ENCODE data around the gene EVPLL. TPM values are rescaled to one million over a fixed set of nuclear protein-coding genes. Genes with fewer than 3 reads are reported as not detected.

EVPLL gene
- total and polyA plus RNA-seq, 9 of the 15 experiments (the other 6 are each of a cell fraction or from before 2014, with no cell fraction given) = not detected

DNA sequence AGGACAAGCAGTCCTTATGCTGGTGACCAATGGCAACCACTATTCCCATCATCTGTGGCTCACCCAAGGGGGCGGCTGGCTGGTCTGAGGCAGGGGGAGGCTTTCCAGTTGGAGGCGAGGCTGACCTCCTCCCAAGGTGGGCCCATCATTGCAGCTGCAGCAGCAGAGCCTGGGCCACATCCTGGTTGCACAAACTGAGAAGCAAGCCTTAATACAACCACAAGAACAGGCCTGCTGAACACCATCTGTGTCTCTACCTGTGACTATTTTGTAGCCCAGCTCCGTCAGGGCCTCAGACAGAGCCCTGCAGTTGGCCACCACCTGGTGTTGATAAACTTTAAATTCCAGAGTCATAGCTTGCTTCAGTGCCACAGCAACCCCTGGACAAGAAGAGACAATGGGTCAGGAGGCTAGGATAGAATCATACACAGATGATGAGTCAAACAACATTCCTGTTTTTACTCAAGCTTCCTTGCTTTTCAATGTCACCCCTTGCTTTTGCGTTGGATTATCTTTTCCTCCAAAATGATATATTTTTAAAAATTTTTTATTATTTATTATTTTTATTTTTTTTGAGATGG lies 44.6 kb upstream of the EVPLL start:
- no TSS peak for BruUV-seq (replicated peaks)
- Histone ChIP-seq H3K4me2 (ENCODE audit: insufficient read depth, low read length) (no peak overlapping the region), H3K36me3 (ENCODE audit: control insufficient read depth, insufficient read depth, low read length) (peaks cover 56% of the 10 kb centered on the region; the same call in 2 of the 3 replicates), H3K9me3 (replicated peaks; ENCODE audit: control insufficient read depth, insufficient read depth, low read depth, low read length) (no peaks in the 10 kb centered on the region), H3K4me3 (no peak overlapping the region), H2AFZ (ENCODE audit: low read depth, low read length) (no peak overlapping the region), H4K20me1 (replicated peaks; ENCODE audit: control insufficient read depth, insufficient read depth, low read length) (no peaks in the 10 kb centered on the region), H3K9me1 (ENCODE audit: control insufficient read depth, insufficient read depth, low read length) (no peaks in the 10 kb centered on the region), H3K27me3 (ENCODE audit: control insufficient read depth in 2 of 2, insufficient read depth in 2 of 2, low read length in 2 of 2) (no peaks in the 10 kb centered on the region), H3K79me2 (ENCODE audit: control insufficient read depth, insufficient read depth, low read length) (no peaks in the 10 kb centered on the region), H3K4me1 (replicated peaks in 1 of 2; ENCODE audit: control insufficient read depth in 2 of 2, insufficient read depth in 2 of 2, low read length in 2 of 2) (no peaks in the 10 kb centered on the region), H3K27ac (ENCODE audit: extremely low read depth, low read depth, low read length) (no peak overlapping the region), H3K9ac (ENCODE audit: insufficient read depth in 1 of 2, low read depth in 2 of 2, low read length in 2 of 2) (no peak overlapping the region; a peak in 1 of 4 replicates)
- DNase-seq (ENCODE audit: extremely low read depth in 1 of 4, low spot score in 3 of 4) (no peak), FAIRE-seq (no peak), ATAC-seq (no peak)
- intact Hi-C loops (cut with micrococcal nuclease) = no loop called here
- POLR2A ChIA-PET = no interaction called here
- TF ChIP-seq ZFP1 (CRISPR knock-in tag; IDR thresholded peaks at IDR 0.05) (no peak), KDM5B (IDR thresholded peaks at IDR 0.05; ENCODE audit: insufficient replicate concordance, low read depth, low read length) (no peak), ESRRB (CRISPR knock-in tag; IDR thresholded peaks at IDR 0.05; ENCODE audit: borderline replicate concordance) (no peak)
- TF ChIP-seq, protein P1, sequence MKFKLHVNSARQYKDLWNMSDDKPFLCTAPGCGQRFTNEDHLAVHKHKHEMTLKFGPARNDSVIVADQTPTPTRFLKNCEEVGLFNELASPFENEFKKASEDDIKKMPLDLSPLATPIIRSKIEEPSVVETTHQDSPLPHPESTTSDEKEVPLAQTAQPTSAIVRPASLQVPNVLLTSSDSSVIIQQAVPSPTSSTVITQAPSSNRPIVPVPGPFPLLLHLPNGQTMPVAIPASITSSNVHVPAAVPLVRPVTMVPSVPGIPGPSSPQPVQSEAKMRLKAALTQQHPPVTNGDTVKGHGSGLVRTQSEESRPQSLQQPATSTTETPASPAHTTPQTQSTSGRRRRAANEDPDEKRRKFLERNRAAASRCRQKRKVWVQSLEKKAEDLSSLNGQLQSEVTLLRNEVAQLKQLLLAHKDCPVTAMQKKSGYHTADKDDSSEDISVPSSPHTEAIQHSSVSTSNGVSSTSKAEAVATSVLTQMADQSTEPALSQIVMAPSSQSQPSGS (CRISPR knock-in tag; IDR thresholded peaks at IDR 0.05) = no peak
- TF ChIP-seq, protein P2, sequence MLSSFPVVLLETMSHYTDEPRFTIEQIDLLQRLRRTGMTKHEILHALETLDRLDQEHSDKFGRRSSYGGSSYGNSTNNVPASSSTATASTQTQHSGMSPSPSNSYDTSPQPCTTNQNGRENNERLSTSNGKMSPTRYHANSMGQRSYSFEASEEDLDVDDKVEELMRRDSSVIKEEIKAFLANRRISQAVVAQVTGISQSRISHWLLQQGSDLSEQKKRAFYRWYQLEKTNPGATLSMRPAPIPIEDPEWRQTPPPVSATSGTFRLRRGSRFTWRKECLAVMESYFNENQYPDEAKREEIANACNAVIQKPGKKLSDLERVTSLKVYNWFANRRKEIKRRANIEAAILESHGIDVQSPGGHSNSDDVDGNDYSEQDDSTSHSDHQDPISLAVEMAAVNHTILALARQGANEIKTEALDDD (IDR thresholded peaks at IDR 0.05) = no peak
- TF ChIP-seq, protein P3, sequence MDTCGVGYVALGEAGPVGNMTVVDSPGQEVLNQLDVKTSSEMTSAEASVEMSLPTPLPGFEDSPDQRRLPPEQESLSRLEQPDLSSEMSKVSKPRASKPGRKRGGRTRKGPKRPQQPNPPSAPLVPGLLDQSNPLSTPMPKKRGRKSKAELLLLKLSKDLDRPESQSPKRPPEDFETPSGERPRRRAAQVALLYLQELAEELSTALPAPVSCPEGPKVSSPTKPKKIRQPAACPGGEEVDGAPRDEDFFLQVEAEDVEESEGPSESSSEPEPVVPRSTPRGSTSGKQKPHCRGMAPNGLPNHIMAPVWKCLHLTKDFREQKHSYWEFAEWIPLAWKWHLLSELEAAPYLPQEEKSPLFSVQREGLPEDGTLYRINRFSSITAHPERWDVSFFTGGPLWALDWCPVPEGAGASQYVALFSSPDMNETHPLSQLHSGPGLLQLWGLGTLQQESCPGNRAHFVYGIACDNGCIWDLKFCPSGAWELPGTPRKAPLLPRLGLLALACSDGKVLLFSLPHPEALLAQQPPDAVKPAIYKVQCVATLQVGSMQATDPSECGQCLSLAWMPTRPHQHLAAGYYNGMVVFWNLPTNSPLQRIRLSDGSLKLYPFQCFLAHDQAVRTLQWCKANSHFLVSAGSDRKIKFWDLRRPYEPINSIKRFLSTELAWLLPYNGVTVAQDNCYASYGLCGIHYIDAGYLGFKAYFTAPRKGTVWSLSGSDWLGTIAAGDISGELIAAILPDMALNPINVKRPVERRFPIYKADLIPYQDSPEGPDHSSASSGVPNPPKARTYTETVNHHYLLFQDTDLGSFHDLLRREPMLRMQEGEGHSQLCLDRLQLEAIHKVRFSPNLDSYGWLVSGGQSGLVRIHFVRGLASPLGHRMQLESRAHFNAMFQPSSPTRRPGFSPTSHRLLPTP (IDR thresholded peaks at IDR 0.05; ENCODE audit: borderline replicate concordance, extremely low read depth, insufficient read length) = no peak
- TF ChIP-seq, protein P4, sequence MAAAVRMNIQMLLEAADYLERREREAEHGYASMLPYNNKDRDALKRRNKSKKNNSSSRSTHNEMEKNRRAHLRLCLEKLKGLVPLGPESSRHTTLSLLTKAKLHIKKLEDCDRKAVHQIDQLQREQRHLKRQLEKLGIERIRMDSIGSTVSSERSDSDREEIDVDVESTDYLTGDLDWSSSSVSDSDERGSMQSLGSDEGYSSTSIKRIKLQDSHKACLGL (CRISPR knock-in tag; IDR thresholded peaks at IDR 0.05; ENCODE audit: borderline replicate concordance, poor library complexity, severe bottlenecking) = no peak
- TF ChIP-seq, protein P5, sequence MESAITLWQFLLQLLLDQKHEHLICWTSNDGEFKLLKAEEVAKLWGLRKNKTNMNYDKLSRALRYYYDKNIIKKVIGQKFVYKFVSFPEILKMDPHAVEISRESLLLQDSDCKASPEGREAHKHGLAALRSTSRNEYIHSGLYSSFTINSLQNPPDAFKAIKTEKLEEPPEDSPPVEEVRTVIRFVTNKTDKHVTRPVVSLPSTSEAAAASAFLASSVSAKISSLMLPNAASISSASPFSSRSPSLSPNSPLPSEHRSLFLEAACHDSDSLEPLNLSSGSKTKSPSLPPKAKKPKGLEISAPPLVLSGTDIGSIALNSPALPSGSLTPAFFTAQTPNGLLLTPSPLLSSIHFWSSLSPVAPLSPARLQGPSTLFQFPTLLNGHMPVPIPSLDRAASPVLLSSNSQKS (CRISPR knock-in tag; IDR thresholded peaks at IDR 0.05) = no peak
- TF ChIP-seq, protein P6, sequence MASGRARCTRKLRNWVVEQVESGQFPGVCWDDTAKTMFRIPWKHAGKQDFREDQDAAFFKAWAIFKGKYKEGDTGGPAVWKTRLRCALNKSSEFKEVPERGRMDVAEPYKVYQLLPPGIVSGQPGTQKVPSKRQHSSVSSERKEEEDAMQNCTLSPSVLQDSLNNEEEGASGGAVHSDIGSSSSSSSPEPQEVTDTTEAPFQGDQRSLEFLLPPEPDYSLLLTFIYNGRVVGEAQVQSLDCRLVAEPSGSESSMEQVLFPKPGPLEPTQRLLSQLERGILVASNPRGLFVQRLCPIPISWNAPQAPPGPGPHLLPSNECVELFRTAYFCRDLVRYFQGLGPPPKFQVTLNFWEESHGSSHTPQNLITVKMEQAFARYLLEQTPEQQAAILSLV (tag; IDR thresholded peaks at IDR 0.05) = no peak
- CTCF ChIA-PET (ENCODE audit: low intra/inter-chr PET ratio) = no interaction called here
- WGBS (ENCODE audit: insufficient coverage, low coverage, missing lambda C conversion rate) = 60% methylated on average over 3 of the region's 4 CpGs
- in situ Hi-C loops (cut with MboI) = no loop called here

Measured in K562 (cell line).